PC-9 (cell line): ENCODE measurements around the gene F7. TPM values are rescaled to one million over a fixed set of nuclear protein-coding genes. Genes with fewer than 3 reads are reported as not detected.

Source experiments
- BruUV-seq: library from RNA; stranded (reverse); fragments of 400-500 nt; replicated peaks from 2 replicates; lab custom pipeline; 2021; lab: Mats Ljungman, UMichigan
- CTCF ChIA-PET: fragments of 300-600 bp; sonication (Branson Sonifier 250); formaldehyde crosslinking; loops from one replicate; lab custom pipeline; 2022; ENCODE audit warnings: antibody characterized with exemption; lab: Charles Lee
- POLR2A ChIA-PET: fragments of 300-600 bp; sonication (Branson Sonifier 250); formaldehyde crosslinking; loops from one replicate; lab custom pipeline; 2022; ENCODE audit warnings: antibody characterized with exemption; ENCODE audit not compliant: unreplicated experiment; lab: Charles Lee
- DNase-seq, 2 experiments: peaks; one replicate each; pipeline versions ENCODE4 v3.0.0 to v3.0.0-alpha.2; 2015 to 2022; ENCODE audit warnings: mixed read lengths in 1 of 2
- H2AFZ ChIP-seq: fragments of 200-600 bp; sonication (generic); 2 replicates; pipeline ENCODE4 v1.8.1; 2017; ENCODE audit warnings: antibody characterized with exemption
- H3F3A ChIP-seq: fragments of 200-600 bp; sonication (generic); 2 replicates; pipeline ENCODE4 v1.8.1; 2017; ENCODE audit warnings: antibody characterized with exemption, mild to moderate bottlenecking, low read depth; ENCODE audit not compliant: insufficient read depth
- H3K27ac ChIP-seq: fragments of 200-600 bp; sonication (generic); 2 replicates; pipeline ENCODE4 v1.6.1; 2016; ENCODE audit warnings: mixed run types
- H3K27me3 ChIP-seq: fragments of 200-600 bp; sonication (generic); 2 replicates; pipeline ENCODE4 v1.6.1; 2016; ENCODE audit warnings: low read depth, mixed run types; ENCODE audit not compliant: insufficient read depth
- H3K36me3 ChIP-seq: fragments of 200-600 bp; sonication (generic); 2 replicates; pipeline ENCODE4 v1.6.1; 2016; ENCODE audit warnings: low read depth, mixed run types
- H3K4me1 ChIP-seq: fragments of 200-600 bp; sonication (generic); replicated peaks from 2 replicates; pipeline ENCODE4 v1.6.1; 2016; ENCODE audit warnings: mixed run types; ENCODE audit not compliant: insufficient read depth
- H3K4me2 ChIP-seq: fragments of 200-600 bp; sonication (generic); 2 replicates; pipeline ENCODE4 v1.6.1; 2017; ENCODE audit warnings: mixed run types
- H3K4me3 ChIP-seq: fragments of 200-600 bp; sonication (generic); 2 replicates; pipeline ENCODE4 v1.6.1; 2016; ENCODE audit warnings: mixed run types
- H3K79me2 ChIP-seq: fragments of 200-600 bp; sonication (generic); 2 replicates; pipeline ENCODE4 v1.6.1; 2017; ENCODE audit warnings: low read depth, mixed run types
- H3K9me2 ChIP-seq: fragments of 200-600 bp; sonication (generic); 2 replicates; pipeline ENCODE4 v1.8.1; 2017; ENCODE audit warnings: mild to moderate bottlenecking; ENCODE audit not compliant: insufficient read depth
- H3K9me3 ChIP-seq: fragments of 200-600 bp; sonication (generic); 2 replicates; pipeline ENCODE4 v1.8.1; 2016; ENCODE audit warnings: low read depth; ENCODE audit not compliant: insufficient read depth
- H4K20me1 ChIP-seq: fragments of 200-600 bp; sonication (generic); 2 replicates; pipeline ENCODE4 v1.8.1; 2017; ENCODE audit not compliant: insufficient read depth
- CTCF ChIP-seq: fragments of 200-600 bp; sonication (generic); conservative IDR thresholded peaks from 2 replicates; pipeline ENCODE4 v1.6.1; 2017; ENCODE audit warnings: mixed run types, antibody characterized with exemption, mild to moderate bottlenecking, moderate library complexity
- EZH2 ChIP-seq: fragments of 200-600 bp; sonication (generic); IDR thresholded peaks from 2 replicates; pipeline ENCODE4 v1.8.0; 2017; ENCODE audit warnings: antibody characterized with exemption, low read depth
- intact Hi-C: fragments of 100-400 bp; cut with micrococcal nuclease; formaldehyde crosslinking; loops from one replicate; pipeline ENCODE4 v1.10.0; 2022; ENCODE audit not compliant: unreplicated experiment
- total RNA-seq: library from RNA; stranded (reverse); gene quantifications from 2 replicates; pipeline ENCODE4 v1.2.3, GENCODE V29; 2021

F7 gene
- total RNA-seq, 1 experiment from 2014 or later, result not detected

- Histone ChIP-seq H3K79me2 (no peaks in the 10 kb centered on the region), H3K4me2 (no peak overlapping the region), H3K9me2 (no peaks in the 10 kb centered on the region), H3K27me3 (no peaks in the 10 kb centered on the region), H3K4me3 (no peak overlapping the region), H3F3A (peaks cover 7% of the 10 kb centered on the region; the same call in 1 of the 2 replicates), H3K27ac (no peak overlapping the region), H4K20me1 (no peaks in the 10 kb centered on the region), H2AFZ (no peak overlapping the region), H3K36me3 (no peaks in the 10 kb centered on the region; the same call in 1 of the 2 replicates), H3K9me3 (no peaks in the 10 kb centered on the region), H3K4me1 (no peaks in the 10 kb centered on the region)
- ChIA-PET CTCF (no interaction called here), POLR2A (no interaction called here)
- intact Hi-C loops, result no loop called here
- DNase-seq, result no peak
- no peak for TF ChIP-seq EZH2
- no peak for TF ChIP-seq CTCF
- BruUV-seq, result no TSS peak
Measured at GRCh38 chr13:113169277-113170272, 64.0 kb downstream of the F7 start.

Other genes with a start within 250 kb of the F7 start
- 21.7 and 28.2 TPM in 2 replicates for gene MCF2L, start 136.6 kb upstream of the F7 start, total RNA-seq
- gene F10, start 17.0 kb downstream of the F7 start, total RNA-seq, result not detected in 2 replicates
- not detected in 2 replicates for gene PROZ, start 52.9 kb downstream of the F7 start, total RNA-seq
- gene PCID2, start 102.9 kb downstream of the F7 start, total RNA-seq, result 48.3 and 71.8 TPM in 2 replicates
- gene CUL4A, start 103.8 kb downstream of the F7 start, total RNA-seq, result 90.8 and 91.0 TPM in 2 replicates
- gene LAMP1, start 191.4 kb downstream of the F7 start, total RNA-seq, result 186 and 263 TPM in 2 replicates